BJ (cell line): Measurements from ENCODE around the gene SUMF1. TPM values are rescaled to one million over a fixed set of nuclear protein-coding genes. Genes with fewer than 3 reads are reported as not detected.

Experiments
- CTCF ChIA-PET: fragments of 350-600 bp; formaldehyde crosslinking; extraction: SDS; loops from one replicate; lab custom pipeline; 2021; ENCODE audit warnings: antibody characterized with exemption, inconsistent platforms; lab: Yijun Ruan, JAX
- POLR2A ChIA-PET: fragments of 300-600 bp; sonication (Branson Sonifier 250); formaldehyde crosslinking; extraction: SDS; loops from one replicate; lab custom pipeline; 2021; ENCODE audit warnings: antibody characterized with exemption; lab: Charles Lee
- DNase-seq: peaks from one replicate; pipeline ENCODE4 v3.0.0-alpha.2; 2011; ENCODE audit warnings: low read depth
- H3K27me3 ChIP-seq: 2 replicates; pipeline ENCODE4 v1.6.0; 2011; ENCODE audit warnings: low read length; ENCODE audit not compliant: control insufficient read depth, insufficient read depth
- H3K36me3 ChIP-seq: 2 replicates; pipeline ENCODE4 v1.5.1; 2011; ENCODE audit warnings: low read length; ENCODE audit not compliant: control insufficient read depth, insufficient read depth
- H3K4me3 ChIP-seq: 2 replicates; pipeline ENCODE4 v1.5.1; 2011; ENCODE audit warnings: low read depth, mild to moderate bottlenecking, control low read depth, low read length
- CTCF ChIP-seq: IDR thresholded peaks from 2 replicates; pipeline ENCODE4 v1.5.1; 2011; ENCODE audit warnings: low read depth, mild to moderate bottlenecking, control low read depth, inconsistent platforms, low read length, moderate library complexity; ENCODE audit not compliant: insufficient read depth
- polyA plus RNA-seq: library from polyadenylated mRNA; depleted of rRNA; stranded (reverse); fragments of >200 nt; gene quantifications from 2 replicates; pipeline ENCODE4 v1.2.3, GENCODE V29; 2011

SUMF1 gene
- polyA plus RNA-seq, 1 experiment, result 57.6 TPM

- no peak for TF ChIP-seq CTCF
- Histone ChIP-seq H3K27me3 (no peaks in the 10 kb centered on the region; the same call in 1 of the 2 replicates), H3K36me3 (no peaks in the 10 kb centered on the region), H3K4me3 (no peak overlapping the region)
- ChIA-PET POLR2A (no interaction called here), CTCF (interaction anchor here (1.8 kb wide), 1 partner anchor 16 kb away, joined by 8 read pairs; no protein-coding TSS in a partner anchor)
- no peak for DNase-seq
Measured at GRCh38 chr3:4511491-4512262, 44.6 kb upstream of the SUMF1 start.

DNA sequence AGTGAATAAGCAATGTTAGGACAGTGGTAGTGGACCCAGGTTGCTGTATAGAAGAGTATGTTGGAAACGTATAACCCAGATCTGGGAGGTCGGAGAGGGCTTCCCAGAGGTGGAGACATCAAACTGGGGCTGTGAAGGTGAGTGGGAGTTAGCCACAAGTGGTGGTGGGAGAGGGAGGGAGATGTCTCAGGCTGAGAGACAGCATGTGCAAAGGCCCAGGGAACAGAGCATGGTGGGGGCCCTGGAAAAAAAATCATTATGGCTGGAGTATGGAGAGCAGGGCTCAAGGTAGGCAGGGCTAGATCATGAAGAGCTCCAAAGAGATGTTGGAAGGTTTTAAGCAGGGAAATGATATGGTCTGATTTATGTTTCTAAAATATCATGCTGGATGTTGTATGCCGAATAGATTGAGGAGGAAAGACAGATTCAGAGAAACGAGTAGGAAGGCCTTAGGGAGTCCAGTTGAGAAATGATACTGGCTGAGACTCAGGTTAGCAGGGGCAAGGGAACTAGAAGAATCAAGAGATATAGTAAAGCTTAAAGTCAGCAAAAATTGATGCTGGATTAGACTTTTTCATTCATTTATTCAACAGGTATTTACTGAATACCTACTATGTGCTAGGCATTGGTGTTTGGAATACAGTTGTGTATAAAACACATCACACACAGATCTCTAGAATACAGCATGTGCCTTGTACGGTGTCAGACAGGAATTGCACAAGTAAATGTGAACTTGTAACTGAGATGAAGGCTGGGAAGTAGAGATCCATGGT, 43.1 kb upstream of the SUMF1 start:
- ChIA-PET CTCF (interaction anchor here (1.8 kb wide), 1 partner anchor 15 kb away, joined by 8 read pairs; no protein-coding TSS in a partner anchor), POLR2A (no interaction called here)
- no peak overlapping the region for H3K4me3 ChIP-seq
- no peaks in the 10 kb centered on the region for H3K36me3 ChIP-seq
- no peak for DNase-seq
- H3K27me3 ChIP-seq, result no peaks in the 10 kb centered on the region; the same call in 1 of the 2 replicates
- TF ChIP-seq CTCF, result no peak

GRCh38 chr3:4509043-4509442, 42.0 kb upstream of the SUMF1 start:
- H3K36me3 ChIP-seq, result no peaks in the 10 kb centered on the region
- DNase-seq, result no peak
- no peak overlapping the region for H3K4me3 ChIP-seq
- ChIA-PET POLR2A (interaction anchor here (0.6 kb wide), 1 partner anchor 70 kb away, joined by 4 read pairs; no protein-coding TSS in a partner anchor), CTCF (interaction anchor here (0.6 kb wide), 1 partner anchor 104 kb away, joined by 3 read pairs; no protein-coding TSS in a partner anchor)
- H3K27me3 ChIP-seq, result no peaks in the 10 kb centered on the region
- no peak for TF ChIP-seq CTCF

- no peak for TF ChIP-seq CTCF
- CTCF ChIA-PET, result interaction anchor here (0.6 to 1.5 kb wide), 2 partner anchors 15 to 103 kb away, joined by 3 to 5 read pairs; partner anchors contain the start of gene ITPR1
- no peaks in the 10 kb centered on the region for H3K36me3 ChIP-seq
- no peak overlapping the region for H3K4me3 ChIP-seq
- no peak for DNase-seq
- H3K27me3 ChIP-seq, result no peaks in the 10 kb centered on the region
- POLR2A ChIA-PET, result interaction anchor here (0.6 to 0.7 kb wide), 2 partner anchors 15 to 70 kb away, joined by 3 to 4 read pairs; partner anchors contain the start of gene ITPR1
Measured at GRCh38 chr3:4508048-4508981, 41.2 kb upstream of the SUMF1 start.
